Neural cell (in vitro differentiated cells): ENCODE data around the gene DGLUCY. TPM values are rescaled to one million over a fixed set of nuclear protein-coding genes. Genes with fewer than 3 reads are reported as not detected.

Source experiments
- H2AFZ ChIP-seq: fragments of 200-600, 300-800 bp; sonication (generic), shearing (Covaris generic); 2 replicates; pipeline ENCODE4 v1.6.0; 2014; ENCODE audit warnings: low read depth, mild to moderate bottlenecking, antibody characterized with exemption, low read length, moderate library complexity
- H3F3A ChIP-seq: fragments of 200-600 bp; shearing (Covaris generic); 2 replicates; pipeline ENCODE4 v1.6.1; 2016; ENCODE audit warnings: mild to moderate bottlenecking, moderate library complexity, mixed read lengths, antibody characterized with exemption, low read length; ENCODE audit not compliant: insufficient read depth, poor library complexity, severe bottlenecking
- H3K27ac ChIP-seq: fragments of 200-600, 300-800 bp; sonication (generic), shearing (Covaris generic); 2 replicates; pipeline ENCODE4 v1.5.1; 2014; ENCODE audit warnings: mild to moderate bottlenecking, low read length, moderate library complexity
- H3K27me3 ChIP-seq: fragments of 300-800, 200-600 bp; sonication (generic), shearing (Covaris generic); 2 replicates; pipeline ENCODE4 v1.6.0; 2014; ENCODE audit warnings: mild to moderate bottlenecking, low read depth, low read length, moderate library complexity; ENCODE audit not compliant: insufficient read depth
- H3K36me3 ChIP-seq: fragments of 300-800, 200-600 bp; sonication (generic), shearing (Covaris generic); 2 replicates; pipeline ENCODE4 v1.5.1; 2014; ENCODE audit warnings: mild to moderate bottlenecking, antibody characterized with exemption, low read length, moderate library complexity; ENCODE audit not compliant: insufficient read depth
- H3K4me2 ChIP-seq: fragments of 300-800, 200-600 bp; sonication (generic), shearing (Covaris generic); 2 replicates; pipeline ENCODE4 v1.6.0; 2014; ENCODE audit warnings: mild to moderate bottlenecking, low read length
- H3K4me3 ChIP-seq: fragments of 300-800, 200-600 bp; sonication (generic), shearing (Covaris generic); 2 replicates; pipeline ENCODE4 v1.5.1; 2014; ENCODE audit warnings: mild to moderate bottlenecking, low read length, moderate library complexity
- H3K79me2 ChIP-seq: fragments of 200-600 bp; shearing (Covaris generic); replicated peaks from 2 replicates; pipeline ENCODE4 v1.6.0; 2014; ENCODE audit warnings: mild to moderate bottlenecking, low read length, moderate library complexity; ENCODE audit not compliant: insufficient read depth
- H3K9ac ChIP-seq: fragments of 300-800, 200-600 bp; sonication (generic), shearing (Covaris generic); 2 replicates; pipeline ENCODE4 v1.6.1; 2016; ENCODE audit warnings: mild to moderate bottlenecking, low read length, mixed read lengths
- H3K9me2 ChIP-seq: fragments of 200-600 bp; shearing (Covaris generic); 2 replicates; pipeline ENCODE4 v1.6.1; 2016; ENCODE audit warnings: mild to moderate bottlenecking, low read length, mixed read lengths; ENCODE audit not compliant: insufficient read depth
- H3K9me3 ChIP-seq: fragments of 200-600, 300-800 bp; sonication (generic), shearing (Covaris generic); 2 replicates; pipeline ENCODE4 v1.6.1; 2016; ENCODE audit warnings: mild to moderate bottlenecking, mixed run types, low read length, moderate library complexity, mixed read lengths
- H4K20me1 ChIP-seq: fragments of 200-600 bp; shearing (Covaris generic); 2 replicates; pipeline ENCODE4 v1.6.1; 2016; ENCODE audit warnings: mild to moderate bottlenecking, mixed run types; ENCODE audit not compliant: insufficient read depth
- EP300 ChIP-seq: fragments of 450-650 bp; conservative IDR thresholded peaks from 2 replicates; pipeline ENCODE4 v1.6.1; 2014; ENCODE audit warnings: antibody characterized with exemption, mild to moderate bottlenecking, moderate library complexity; ENCODE audit not compliant: poor library complexity, severe bottlenecking
- EZH2 ChIP-seq: fragments of 200-600, 300-800 bp; shearing (Covaris generic), sonication (generic); IDR thresholded peaks from 2 replicates; pipeline ENCODE4 v1.6.1; 2014; ENCODE audit warnings: antibody characterized with exemption, low read length, borderline replicate concordance, mild to moderate bottlenecking; ENCODE audit not compliant: insufficient read depth, poor library complexity, severe bottlenecking
- MXI1 ChIP-seq: fragments of 450-650 bp; conservative IDR thresholded peaks from 2 replicates; pipeline ENCODE4 v1.6.1; 2014; ENCODE audit warnings: antibody characterized with exemption, mild to moderate bottlenecking; ENCODE audit not compliant: poor library complexity, severe bottlenecking
- POLR2AphosphoS5 ChIP-seq: IDR thresholded peaks from 2 replicates; pipeline ENCODE4 v1.6.1; 2012
- RAD21 ChIP-seq: fragments of 450-650 bp; conservative IDR thresholded peaks from 2 replicates; pipeline ENCODE4 v1.6.1; 2014; ENCODE audit warnings: antibody characterized with exemption, mild to moderate bottlenecking, moderate library complexity
- SMC3 ChIP-seq: fragments of 450-650 bp; conservative IDR thresholded peaks from 2 replicates; pipeline ENCODE4 v1.6.1; 2014; ENCODE audit warnings: antibody characterized with exemption, mild to moderate bottlenecking, moderate library complexity; ENCODE audit not compliant: poor library complexity
- TAF1 ChIP-seq: IDR thresholded peaks from 2 replicates; pipeline ENCODE4 v1.6.1; 2012; ENCODE audit warnings: low read depth
- polyA plus RNA-seq: library from polyadenylated mRNA; depleted of rRNA; stranded (reverse); fragments of >200 nt; gene quantifications from 2 replicates; pipeline ENCODE4 v1.2.3, GENCODE V29; 2014
- TF ChIP-seq, protein P1 (sequence below): IDR thresholded peaks from 2 replicates; pipeline ENCODE4 v1.6.1; 2012; ENCODE audit warnings: borderline replicate concordance
- TF ChIP-seq, protein P2 (sequence below): fragments of 450-650 bp; IDR thresholded peaks from 2 replicates; pipeline ENCODE4 v1.5.1; 2014; ENCODE audit warnings: antibody characterized with exemption, mild to moderate bottlenecking, moderate library complexity; ENCODE audit not compliant: poor library complexity, severe bottlenecking

Gene DGLUCY
- polyA plus RNA-seq, 1 donor from 2014 or later = 30.5 TPM

DNA sequence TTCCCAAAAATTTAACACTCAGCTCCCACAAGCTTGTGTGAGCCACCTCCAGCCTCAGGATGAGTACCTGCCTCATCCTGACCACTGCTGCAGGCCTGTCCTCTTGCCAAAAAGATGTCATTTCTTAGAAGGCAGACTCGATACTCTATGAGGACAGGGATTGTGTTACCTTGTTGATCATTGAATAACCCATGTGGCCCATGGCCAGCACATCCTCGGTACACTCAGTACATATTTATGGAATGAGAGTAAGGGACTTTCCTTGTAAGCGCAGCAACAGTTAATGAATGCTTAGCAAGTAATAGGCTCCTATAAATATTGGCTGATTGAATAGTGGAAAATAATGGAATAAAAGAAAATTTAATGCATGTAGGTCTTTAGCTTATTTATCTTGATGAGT is 15.3 kb upstream of the DGLUCY start:
- Histone ChIP-seq H3K27me3 (no peaks in the 10 kb centered on the region), H3K36me3 (no peaks in the 10 kb centered on the region), H3F3A (no peaks in the 10 kb centered on the region), H3K27ac (no peak overlapping the region), H3K9me3 (no peaks in the 10 kb centered on the region), H4K20me1 (no peaks in the 10 kb centered on the region), H3K4me2 (no peak overlapping the region), H3K4me3 (no peak overlapping the region), H2AFZ (no peak overlapping the region), H3K79me2 (no peaks in the 10 kb centered on the region), H3K9me2 (no peaks in the 10 kb centered on the region), H3K9ac (no peak overlapping the region)
- TF ChIP-seq MXI1 = no peak
- no peak for TF ChIP-seq EZH2
- TF ChIP-seq POLR2AphosphoS5 = no peak
- TF ChIP-seq, protein P1, sequence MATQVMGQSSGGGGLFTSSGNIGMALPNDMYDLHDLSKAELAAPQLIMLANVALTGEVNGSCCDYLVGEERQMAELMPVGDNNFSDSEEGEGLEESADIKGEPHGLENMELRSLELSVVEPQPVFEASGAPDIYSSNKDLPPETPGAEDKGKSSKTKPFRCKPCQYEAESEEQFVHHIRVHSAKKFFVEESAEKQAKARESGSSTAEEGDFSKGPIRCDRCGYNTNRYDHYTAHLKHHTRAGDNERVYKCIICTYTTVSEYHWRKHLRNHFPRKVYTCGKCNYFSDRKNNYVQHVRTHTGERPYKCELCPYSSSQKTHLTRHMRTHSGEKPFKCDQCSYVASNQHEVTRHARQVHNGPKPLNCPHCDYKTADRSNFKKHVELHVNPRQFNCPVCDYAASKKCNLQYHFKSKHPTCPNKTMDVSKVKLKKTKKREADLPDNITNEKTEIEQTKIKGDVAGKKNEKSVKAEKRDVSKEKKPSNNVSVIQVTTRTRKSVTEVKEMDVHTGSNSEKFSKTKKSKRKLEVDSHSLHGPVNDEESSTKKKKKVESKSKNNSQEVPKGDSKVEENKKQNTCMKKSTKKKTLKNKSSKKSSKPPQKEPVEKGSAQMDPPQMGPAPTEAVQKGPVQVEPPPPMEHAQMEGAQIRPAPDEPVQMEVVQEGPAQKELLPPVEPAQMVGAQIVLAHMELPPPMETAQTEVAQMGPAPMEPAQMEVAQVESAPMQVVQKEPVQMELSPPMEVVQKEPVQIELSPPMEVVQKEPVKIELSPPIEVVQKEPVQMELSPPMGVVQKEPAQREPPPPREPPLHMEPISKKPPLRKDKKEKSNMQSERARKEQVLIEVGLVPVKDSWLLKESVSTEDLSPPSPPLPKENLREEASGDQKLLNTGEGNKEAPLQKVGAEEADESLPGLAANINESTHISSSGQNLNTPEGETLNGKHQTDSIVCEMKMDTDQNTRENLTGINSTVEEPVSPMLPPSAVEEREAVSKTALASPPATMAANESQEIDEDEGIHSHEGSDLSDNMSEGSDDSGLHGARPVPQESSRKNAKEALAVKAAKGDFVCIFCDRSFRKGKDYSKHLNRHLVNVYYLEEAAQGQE = no peak
- TF ChIP-seq RAD21 = no peak
- no peak for TF ChIP-seq EP300
- TF ChIP-seq, protein P2, sequence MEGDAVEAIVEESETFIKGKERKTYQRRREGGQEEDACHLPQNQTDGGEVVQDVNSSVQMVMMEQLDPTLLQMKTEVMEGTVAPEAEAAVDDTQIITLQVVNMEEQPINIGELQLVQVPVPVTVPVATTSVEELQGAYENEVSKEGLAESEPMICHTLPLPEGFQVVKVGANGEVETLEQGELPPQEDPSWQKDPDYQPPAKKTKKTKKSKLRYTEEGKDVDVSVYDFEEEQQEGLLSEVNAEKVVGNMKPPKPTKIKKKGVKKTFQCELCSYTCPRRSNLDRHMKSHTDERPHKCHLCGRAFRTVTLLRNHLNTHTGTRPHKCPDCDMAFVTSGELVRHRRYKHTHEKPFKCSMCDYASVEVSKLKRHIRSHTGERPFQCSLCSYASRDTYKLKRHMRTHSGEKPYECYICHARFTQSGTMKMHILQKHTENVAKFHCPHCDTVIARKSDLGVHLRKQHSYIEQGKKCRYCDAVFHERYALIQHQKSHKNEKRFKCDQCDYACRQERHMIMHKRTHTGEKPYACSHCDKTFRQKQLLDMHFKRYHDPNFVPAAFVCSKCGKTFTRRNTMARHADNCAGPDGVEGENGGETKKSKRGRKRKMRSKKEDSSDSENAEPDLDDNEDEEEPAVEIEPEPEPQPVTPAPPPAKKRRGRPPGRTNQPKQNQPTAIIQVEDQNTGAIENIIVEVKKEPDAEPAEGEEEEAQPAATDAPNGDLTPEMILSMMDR = no peak
- TF ChIP-seq TAF1 = no peak
- no peak for TF ChIP-seq SMC3

DNA sequence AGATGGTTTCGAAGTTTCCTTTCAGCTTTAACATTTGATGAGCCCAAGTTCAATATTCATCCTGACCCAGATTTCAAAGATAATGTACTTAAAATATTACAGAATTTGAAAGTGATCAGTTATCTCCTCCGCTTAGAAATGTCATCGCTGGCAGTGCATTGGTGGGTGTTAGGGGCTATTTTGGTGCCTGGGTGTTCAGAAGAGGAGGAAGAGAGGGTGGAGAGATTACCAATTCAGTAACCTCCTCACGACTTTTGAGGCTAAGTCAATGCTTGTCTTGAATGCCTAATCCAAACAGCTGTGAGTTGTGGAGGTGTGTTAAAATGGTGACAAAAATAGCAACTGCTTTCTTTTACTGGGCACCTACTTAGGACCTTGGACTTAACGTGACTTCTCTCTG is 13.8 kb upstream of the DGLUCY start:
- Histone ChIP-seq H4K20me1 (no peaks in the 10 kb centered on the region), H3K79me2 (no peaks in the 10 kb centered on the region), H3K9me3 (no peaks in the 10 kb centered on the region), H3K36me3 (no peaks in the 10 kb centered on the region), H3K9ac (no peak overlapping the region), H2AFZ (no peak overlapping the region), H3K27ac (no peak overlapping the region), H3K9me2 (no peaks in the 10 kb centered on the region), H3K4me2 (no peak overlapping the region), H3F3A (no peaks in the 10 kb centered on the region), H3K27me3 (no peaks in the 10 kb centered on the region), H3K4me3 (no peak overlapping the region)
- TF ChIP-seq EZH2 (no peak), SMC3 (no peak), MXI1 (no peak)

DNA sequence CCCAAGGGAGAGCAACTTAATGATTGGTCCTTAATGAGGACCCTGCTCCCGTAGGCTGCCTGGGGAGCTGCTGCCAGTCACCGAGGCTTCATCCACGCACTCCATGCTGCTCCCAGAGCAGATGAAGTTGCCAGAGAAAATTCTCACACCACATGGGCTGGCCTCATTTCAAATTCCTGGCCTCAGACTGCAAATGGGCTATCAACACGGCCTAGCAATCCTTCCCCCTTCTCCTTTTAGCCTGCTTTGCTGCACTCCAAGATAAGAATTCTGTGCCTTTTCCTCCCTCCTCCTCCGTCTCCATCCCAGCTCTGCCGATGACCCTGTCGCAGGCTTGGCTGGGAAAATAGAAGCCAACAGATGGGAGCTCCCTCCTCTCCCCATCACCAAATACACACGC is 10.8 kb upstream of the DGLUCY start:
- H3K9ac ChIP-seq = no peak overlapping the region
- H3K4me2 ChIP-seq = no peak overlapping the region
- no peaks in the 10 kb centered on the region for H3K36me3 ChIP-seq
- H4K20me1 ChIP-seq = no peaks in the 10 kb centered on the region
- TF ChIP-seq, protein P1 = no peak
- TF ChIP-seq EP300 (no peak), TAF1 (no peak), POLR2AphosphoS5 (no peak)
- no peak overlapping the region for H3K4me3 ChIP-seq
- no peak overlapping the region for H3K27ac ChIP-seq
- H3K9me3 ChIP-seq = no peaks in the 10 kb centered on the region
- H3F3A ChIP-seq = no peaks in the 10 kb centered on the region
- no peak overlapping the region for H2AFZ ChIP-seq
- no peaks in the 10 kb centered on the region for H3K9me2 ChIP-seq
- H3K27me3 ChIP-seq = no peaks in the 10 kb centered on the region
- H3K79me2 ChIP-seq = no peaks in the 10 kb centered on the region
